ENCODE measurements around the gene AQP11. TPM values are rescaled to one million over a fixed set of nuclear protein-coding genes. Genes with fewer than 3 reads are reported as not detected.
A peak's percentile ranks its signal among the peaks of the same experiment; 100 is the strongest.

Gene AQP11
- total and polyA plus RNA-seq, 2 experiments from 2014 or later = 0.43 to 1.1 TPM

DNA sequence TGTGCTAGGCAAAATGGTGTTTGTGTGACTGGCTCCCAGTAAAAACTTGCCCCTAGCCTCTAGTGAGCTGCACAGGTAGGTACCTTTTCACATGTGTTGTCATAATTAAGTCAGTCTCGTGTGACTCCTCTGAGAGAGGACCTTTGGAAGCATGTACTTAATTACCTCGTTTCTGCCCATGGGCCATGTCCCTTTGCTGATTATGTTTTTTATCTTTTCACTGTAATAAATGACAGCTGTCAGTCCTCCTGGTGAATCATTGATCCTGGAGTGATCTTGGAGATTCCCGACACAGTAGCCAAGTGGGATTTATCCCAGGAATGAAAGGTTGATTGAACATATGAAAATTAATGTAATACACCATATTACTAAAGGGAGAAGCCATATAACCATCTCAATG is 60.4 kb downstream of the AQP11 start:
- Histone ChIP-seq H3K36me3 (ENCODE audit: low read depth) (no peaks in the 10 kb centered on the region), H3K4me1 (ENCODE audit: insufficient read depth) (no peaks in the 10 kb centered on the region), H3K9me3 (ENCODE audit: low read depth) (no peaks in the 10 kb centered on the region), H2AFZ (no peak overlapping the region), H3K79me2 (ENCODE audit: insufficient read depth) (no peaks in the 10 kb centered on the region), H3K27me3 (replicated peaks; ENCODE audit: insufficient read depth) (no peaks in the 10 kb centered on the region), H3K4me2 (ENCODE audit: unreplicated experiment) (no peak overlapping the region), H3K9ac (no peak overlapping the region), H3F3A (ENCODE audit: insufficient read depth) (no peaks in the 10 kb centered on the region), H3K9me2 (ENCODE audit: insufficient read depth) (no peaks in the 10 kb centered on the region), H3K4me3 (no peak overlapping the region), H3K27ac (no peak overlapping the region), H4K20me1 (ENCODE audit: insufficient read depth) (no peaks in the 10 kb centered on the region)
- in situ Hi-C loops (cut with MboI) = no loop called here
- TF ChIP-seq EZH2 (IDR thresholded peaks at IDR 0.05; ENCODE audit: insufficient read depth, poor library complexity, severe bottlenecking) (no peak), EZH2phosphoT487 (IDR thresholded peaks at IDR 0.05; ENCODE audit: insufficient read depth, low read depth) (no peak)
- DNase-seq = no peak
- WGBS, 2 experiments (ENCODE audit: low coverage in 1 of 2, low lambda C conversion rate in 2 of 2, missing lambda C conversion rate in 2 of 2) = 35 to 48% methylated on average over 3 of the region's 3 CpGs

- TF ChIP-seq EZH2phosphoT487 (IDR thresholded peaks at IDR 0.05; ENCODE audit: insufficient read depth, low read depth) (no peak), EZH2 (IDR thresholded peaks at IDR 0.05; ENCODE audit: insufficient read depth, poor library complexity, severe bottlenecking) (no peak)
- Histone ChIP-seq H3F3A (ENCODE audit: insufficient read depth) (peaks cover 19% of the 10 kb centered on the region), H2AFZ (no peak overlapping the region), H4K20me1 (ENCODE audit: insufficient read depth) (no peaks in the 10 kb centered on the region), H3K4me2 (ENCODE audit: unreplicated experiment) (no peak overlapping the region), H3K27me3 (replicated peaks; ENCODE audit: insufficient read depth) (no peaks in the 10 kb centered on the region), H3K36me3 (ENCODE audit: low read depth) (no peaks in the 10 kb centered on the region), H3K9me2 (ENCODE audit: insufficient read depth) (no peaks in the 10 kb centered on the region), H3K27ac (no peak overlapping the region), H3K9ac (no peak overlapping the region), H3K9me3 (ENCODE audit: low read depth) (no peaks in the 10 kb centered on the region), H3K79me2 (ENCODE audit: insufficient read depth) (no peaks in the 10 kb centered on the region), H3K4me3 (no peak overlapping the region), H3K4me1 (ENCODE audit: insufficient read depth) (peaks cover 14% of the 10 kb centered on the region)
- in situ Hi-C loops (cut with MboI) = no loop called here
- no peak for DNase-seq
- WGBS, 2 experiments (ENCODE audit: low coverage in 1 of 2, low lambda C conversion rate in 2 of 2, missing lambda C conversion rate in 2 of 2) = 69 to 79% methylated on average over 4 of the region's 4 CpGs
Observed at GRCh38 chr11:77654770-77655434, 65.1 kb downstream of the AQP11 start.

DNA sequence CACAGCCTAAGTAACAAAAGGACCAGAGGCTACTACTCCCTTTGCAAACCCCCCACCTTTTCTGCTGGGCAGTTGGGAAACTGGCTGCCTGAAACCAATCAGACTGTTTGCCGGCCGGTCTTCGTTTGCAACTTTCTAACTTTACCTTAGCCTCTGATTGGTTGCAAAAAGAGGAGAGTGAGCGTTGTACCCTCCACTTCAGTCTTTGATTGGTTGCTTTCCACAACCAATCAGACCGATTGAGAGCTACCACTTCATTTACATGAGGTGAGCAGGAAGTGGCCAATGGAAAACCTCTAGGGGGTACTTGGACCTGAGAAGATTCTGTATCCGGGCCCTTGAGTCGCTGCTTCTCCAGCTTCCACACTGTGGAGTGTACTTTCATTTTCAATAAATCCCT is 66.6 kb downstream of the AQP11 start:
- Histone ChIP-seq H3K36me3 (ENCODE audit: low read depth) (no peaks in the 10 kb centered on the region), H3F3A (ENCODE audit: insufficient read depth) (peaks cover 19% of the 10 kb centered on the region), H3K4me3 (no peak overlapping the region), H3K79me2 (ENCODE audit: insufficient read depth) (no peaks in the 10 kb centered on the region), H3K9me3 (ENCODE audit: low read depth) (no peaks in the 10 kb centered on the region), H3K4me1 (ENCODE audit: insufficient read depth) (peaks cover 14% of the 10 kb centered on the region), H3K27me3 (replicated peaks; ENCODE audit: insufficient read depth) (no peaks in the 10 kb centered on the region), H3K4me2 (ENCODE audit: unreplicated experiment) (no peak overlapping the region), H4K20me1 (ENCODE audit: insufficient read depth) (no peaks in the 10 kb centered on the region), H3K27ac (no peak overlapping the region), H2AFZ (no peak overlapping the region), H3K9me2 (ENCODE audit: insufficient read depth) (no peaks in the 10 kb centered on the region), H3K9ac (no peak overlapping the region)
- no peak for TF ChIP-seq EZH2 (IDR thresholded peaks at IDR 0.05; ENCODE audit: insufficient read depth, poor library complexity, severe bottlenecking)
- no peak for TF ChIP-seq EZH2phosphoT487 (IDR thresholded peaks at IDR 0.05; ENCODE audit: insufficient read depth, low read depth)
- DNase-seq = no peak
- 94 to 95% methylated on average over 7 of the region's 7 CpGs for WGBS, 2 experiments (ENCODE audit: low coverage in 1 of 2, low lambda C conversion rate in 2 of 2, missing lambda C conversion rate in 2 of 2)
- in situ Hi-C loops (cut with MboI) = no loop called here

- peaks cover 19% of the 10 kb centered on the region for H3F3A ChIP-seq (ENCODE audit: insufficient read depth)
- peaks cover 14% of the 10 kb centered on the region for H3K4me1 ChIP-seq (ENCODE audit: insufficient read depth)
- no peaks in the 10 kb centered on the region for H3K27me3 ChIP-seq (replicated peaks; ENCODE audit: insufficient read depth)
- peak; percentile 55 for DNase-seq
- H3K79me2 ChIP-seq (ENCODE audit: insufficient read depth) = no peaks in the 10 kb centered on the region
- H3K9ac ChIP-seq = no peak overlapping the region
- 65 to 66% methylated on average over 4 of the region's 4 CpGs for WGBS, 2 experiments (ENCODE audit: low coverage in 1 of 2, low lambda C conversion rate in 2 of 2, missing lambda C conversion rate in 2 of 2)
- H3K4me3 ChIP-seq = 0 out of 2 replicates have a peak overlapping the region, but pooled peaks have one; percentile 5
- no peaks in the 10 kb centered on the region for H3K9me2 ChIP-seq (ENCODE audit: insufficient read depth)
- peak overlapping the region; percentile 43 for H3K4me2 ChIP-seq (ENCODE audit: unreplicated experiment)
- in situ Hi-C loops (cut with MboI) = no loop called here
- no peak for TF ChIP-seq EZH2phosphoT487 (IDR thresholded peaks at IDR 0.05; ENCODE audit: insufficient read depth, low read depth)
- peak overlapping the region; percentile 23 for H3K27ac ChIP-seq
- H2AFZ ChIP-seq = 0 out of 2 replicates have a peak overlapping the region, but pooled peaks have one; percentile 1
- no peaks in the 10 kb centered on the region for H4K20me1 ChIP-seq (ENCODE audit: insufficient read depth)
- no peaks in the 10 kb centered on the region for H3K36me3 ChIP-seq (ENCODE audit: low read depth)
- no peaks in the 10 kb centered on the region for H3K9me3 ChIP-seq (ENCODE audit: low read depth)
Observed at GRCh38 chr11:77658213-77659013, 68.7 kb downstream of the AQP11 start.

Small RNA genes within 50 kb of the gene (small RNA-seq; reads per million reads assigned to genes)
- gene RNU7-59P (ENCODE audit: low read depth, low replicate concordance) = not detected

Other genes with a start within 250 kb of the AQP11 start
- 20.3 and 42.2 TPM in 2 replicates for gene PAK1, start 115.9 kb upstream of the AQP11 start, total RNA-seq (2014; rRNA removed; shearing (Covaris generic))
- gene PAK1, start 115.9 kb upstream of the AQP11 start, polyA plus RNA-seq (2016; fragmentation: Nextera tagmentation; extraction: Ambion mirVana) = 21.0 and 23.8 TPM in 2 replicates
- 101 and 123 TPM in 2 replicates for gene CLNS1A, start 47.8 kb downstream of the AQP11 start, total RNA-seq (2014; rRNA removed; shearing (Covaris generic))
- 97.3 and 97.4 TPM in 2 replicates for gene CLNS1A, start 47.8 kb downstream of the AQP11 start, polyA plus RNA-seq (2016; fragmentation: Nextera tagmentation; extraction: Ambion mirVana)
- 39.0 and 41.9 TPM in 2 replicates for gene RSF1, start 230.8 kb downstream of the AQP11 start, total RNA-seq (2014; rRNA removed; shearing (Covaris generic))
- gene RSF1, start 230.8 kb downstream of the AQP11 start, polyA plus RNA-seq (2016; fragmentation: Nextera tagmentation; extraction: Ambion mirVana) = 40.6 and 48.2 TPM in 2 replicates
- gene AAMDC, start 231.2 kb downstream of the AQP11 start, total RNA-seq (2014; rRNA removed; shearing (Covaris generic)) = 7.3 and 8.5 TPM in 2 replicates
- 55.2 and 56.3 TPM in 2 replicates for gene AAMDC, start 231.2 kb downstream of the AQP11 start, polyA plus RNA-seq (2016; fragmentation: Nextera tagmentation; extraction: Ambion mirVana)